Left lobe of liver (tissue), 2 donors: ENCODE data around the gene GPC5. TPM values are rescaled to one million over a fixed set of nuclear protein-coding genes. Genes with fewer than 3 reads are reported as not detected.
A peak's percentile ranks its signal among the peaks of the same experiment; 100 is the strongest.
"Not testable (repeated sequence)": the region's sequence is repeated elsewhere in the genome, so short reads cannot be mapped to it uniquely, and the experiment has no call there.

Source experiments
- ATAC-seq: fragments of 200-7000 bp; cut with Tn5 transposase; one replicate; pipeline ENCODE4 v1.9.1; 2020; ENCODE audit warnings: mild to moderate bottlenecking, moderate library complexity
- DNase-seq: peaks from one replicate; pipeline ENCODE4 v3.0.0-alpha.2; 2020; ENCODE audit warnings: low spot score
- total RNA-seq: library from RNA; stranded (reverse); gene quantifications from one replicate; pipeline ENCODE4 v1.2.1, GENCODE V29; 2021
- donor health status: DM: no; HTN: no; CAD: no; lungs with moderate emphysema.
- donor health status: DM: no; HTN: yes; CAD: no.

GPC5 gene
- total RNA-seq, 1 donor from 2014 or later, result 0.65 TPM

DNA sequence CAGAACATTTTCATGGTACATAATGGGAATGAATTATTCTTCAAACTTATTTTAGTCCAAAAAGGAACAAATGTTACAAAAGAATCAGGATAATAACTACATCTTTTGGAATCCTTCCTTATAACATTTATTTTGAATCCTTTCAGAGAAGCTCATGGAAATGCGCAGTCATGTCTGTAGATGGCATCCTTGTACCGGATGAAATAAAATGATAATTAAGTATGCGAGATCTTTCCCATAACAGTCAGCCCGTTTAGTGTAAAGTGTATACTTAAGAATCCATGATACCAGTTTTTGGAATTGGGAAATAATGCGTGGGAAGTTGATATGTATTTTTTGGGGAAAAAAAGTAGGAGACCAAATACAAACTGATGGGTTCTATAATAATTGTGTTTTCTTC is 418.8 kb downstream of the GPC5 start:
- ATAC-seq (no peak), DNase-seq (no peak)

DNA sequence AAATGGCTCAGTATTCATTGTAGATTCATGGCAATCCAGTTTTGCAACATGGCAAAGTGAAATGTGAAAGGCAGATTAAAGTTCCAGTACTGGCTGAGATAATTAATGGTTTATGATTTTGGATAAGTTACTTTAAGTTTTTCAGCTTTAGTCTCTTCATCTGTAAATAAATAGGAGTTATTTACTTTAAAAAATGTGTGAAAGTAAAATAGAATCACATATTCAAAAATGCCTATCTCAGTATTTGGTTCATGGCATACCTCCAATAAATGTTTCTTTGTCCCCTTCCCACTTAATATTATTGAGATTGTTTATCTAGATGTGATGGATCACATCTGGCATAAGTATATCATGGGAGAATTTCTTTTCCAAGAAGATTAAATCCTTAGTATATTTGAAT is 426.0 kb downstream of the GPC5 start:
- ATAC-seq (no peak), DNase-seq (no peak)

DNA sequence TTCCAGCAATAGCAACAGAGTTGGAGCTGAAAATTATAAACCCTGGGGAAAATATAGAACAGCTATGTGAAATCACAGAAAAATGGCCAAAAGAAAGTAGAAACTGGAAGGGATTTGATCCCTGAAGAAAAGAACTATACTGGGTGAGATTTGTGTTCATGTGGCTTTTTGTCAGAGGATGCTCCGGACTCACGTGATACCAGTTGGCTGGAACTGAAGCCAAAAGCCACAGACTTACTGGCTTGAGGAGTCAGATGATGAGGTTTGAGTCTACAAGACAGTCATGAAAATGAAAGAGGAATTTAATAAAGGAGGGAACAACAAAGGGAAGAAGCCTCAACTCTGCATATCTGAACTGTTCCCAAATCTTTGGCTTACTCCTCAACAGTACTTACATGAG is 427.1 kb downstream of the GPC5 start:
- DNase-seq (no peak), ATAC-seq (no peak)

DNA sequence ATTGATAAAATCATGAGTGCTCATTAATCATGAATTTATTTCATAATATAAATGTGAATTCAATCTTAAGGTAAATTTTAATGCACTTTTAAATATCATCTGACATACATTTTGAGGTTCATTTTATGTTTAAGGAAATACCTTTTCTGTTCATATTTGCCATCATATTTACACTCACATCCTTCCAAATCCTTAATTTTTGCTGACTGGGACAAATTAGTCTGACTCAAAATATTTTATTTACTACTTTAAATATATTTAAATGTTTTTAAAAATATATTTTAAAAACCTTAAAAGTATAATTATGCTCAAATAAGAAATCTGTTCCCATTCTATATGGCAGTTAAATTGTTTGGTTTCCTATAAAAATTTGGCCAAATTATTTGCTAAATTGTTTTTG is 438.1 kb downstream of the GPC5 start:
- DNase-seq, result no peak

DNA sequence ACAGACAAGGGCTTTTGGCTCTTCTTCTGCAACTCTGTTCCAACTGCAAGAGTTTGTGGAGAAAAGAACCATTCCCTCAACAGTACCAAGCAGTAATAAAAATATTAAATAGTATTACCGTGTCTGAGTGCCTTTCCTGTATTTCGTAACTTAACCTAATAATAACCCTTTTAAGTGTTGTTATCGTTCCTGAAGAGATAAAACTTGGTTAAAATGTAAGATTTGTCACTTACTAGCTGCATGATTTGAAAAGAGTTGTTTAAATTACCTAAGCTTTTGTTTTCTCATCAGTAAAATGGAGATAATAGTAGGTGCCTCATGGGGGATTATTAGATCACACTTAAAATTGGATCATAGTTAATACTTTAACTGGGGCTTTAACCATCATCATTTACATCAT is 447.2 kb downstream of the GPC5 start:
- DNase-seq (no peak), ATAC-seq (no peak)

More for the DNA sequence above, 438.1 kb downstream of the GPC5 start:
- ATAC-seq, result no peak

DNA sequence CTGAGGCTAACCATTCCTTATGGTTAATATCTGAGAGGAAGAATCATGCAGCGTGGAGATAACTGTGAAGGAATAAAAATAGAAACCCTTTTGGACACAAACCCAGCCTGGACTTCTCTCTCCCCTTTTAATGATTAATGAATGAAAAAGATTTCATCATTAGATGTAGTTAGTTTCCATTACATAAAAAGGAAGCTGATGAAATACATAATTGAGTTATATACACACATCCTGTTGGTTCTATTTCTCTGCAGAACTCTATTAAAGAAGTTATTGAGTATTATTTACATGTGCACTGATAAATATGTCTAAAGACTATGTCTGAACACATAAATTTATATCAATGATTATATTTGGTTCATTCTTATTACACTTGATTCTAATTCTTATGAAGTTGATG is 465.3 kb downstream of the GPC5 start:
- ATAC-seq, result peak; percentile 48

DNA sequence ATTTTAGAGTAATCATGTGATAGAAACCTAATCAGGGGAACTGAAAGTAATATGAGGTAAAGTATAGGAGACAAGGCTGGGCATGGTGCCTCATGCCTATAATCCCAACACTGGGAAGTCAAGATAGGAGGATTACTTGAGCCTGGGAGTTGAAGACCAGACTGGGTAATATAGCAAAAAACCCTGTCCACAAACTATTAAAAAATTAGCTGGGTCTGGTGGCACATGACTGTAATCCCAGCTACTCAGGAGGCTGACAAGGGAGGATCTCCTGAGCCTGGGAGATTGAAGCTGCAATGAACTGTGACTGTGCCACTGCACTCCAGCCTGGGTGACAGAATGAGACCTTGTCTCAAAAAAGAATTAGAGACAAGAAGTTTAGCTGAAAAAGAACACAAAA is 469.9 kb downstream of the GPC5 start:
- DNase-seq (no peak), ATAC-seq (no peak)

More for the DNA sequence above, 465.3 kb downstream of the GPC5 start:
- no peak for DNase-seq

DNA sequence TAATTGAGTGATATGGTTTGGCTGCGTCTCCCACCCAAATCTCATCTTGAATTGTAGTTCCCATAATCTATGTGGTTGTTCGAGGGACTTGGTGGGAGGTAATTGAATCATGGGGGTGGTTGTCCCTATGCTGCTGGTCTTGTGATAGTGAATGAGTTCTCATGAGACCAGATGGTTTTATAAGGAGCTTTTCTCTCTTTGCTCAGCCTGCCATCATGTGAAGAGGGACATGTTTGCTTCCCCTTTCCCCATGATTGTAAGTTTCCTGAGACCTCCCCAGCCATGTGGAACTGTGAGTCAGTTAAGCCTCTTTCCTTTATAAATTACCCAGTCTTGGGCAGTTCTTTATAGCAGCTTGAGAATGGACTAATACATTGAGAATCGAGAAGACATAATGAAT is 480.1 kb downstream of the GPC5 start:
- no peak for DNase-seq
- no peak for ATAC-seq

DNA sequence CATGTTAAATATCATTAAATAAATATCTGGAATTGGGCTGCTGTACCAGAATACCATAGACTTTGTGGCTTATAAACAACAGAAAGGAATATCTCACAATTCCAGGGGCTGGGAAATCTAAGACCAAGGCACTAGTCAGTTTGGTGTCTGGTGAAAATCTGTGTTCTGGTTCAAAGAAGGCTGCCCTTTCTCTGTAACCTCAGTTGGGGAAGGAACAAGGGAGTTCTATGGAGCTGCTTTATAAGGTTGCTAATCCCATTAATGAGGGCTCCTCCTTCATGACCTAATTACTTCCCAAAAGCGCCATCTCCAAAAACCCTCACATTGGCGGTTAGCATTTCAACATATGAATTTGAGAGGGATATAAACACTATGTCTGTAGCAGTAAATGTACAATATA is 480.9 kb downstream of the GPC5 start:
- no peak for DNase-seq
- no peak for ATAC-seq

DNA sequence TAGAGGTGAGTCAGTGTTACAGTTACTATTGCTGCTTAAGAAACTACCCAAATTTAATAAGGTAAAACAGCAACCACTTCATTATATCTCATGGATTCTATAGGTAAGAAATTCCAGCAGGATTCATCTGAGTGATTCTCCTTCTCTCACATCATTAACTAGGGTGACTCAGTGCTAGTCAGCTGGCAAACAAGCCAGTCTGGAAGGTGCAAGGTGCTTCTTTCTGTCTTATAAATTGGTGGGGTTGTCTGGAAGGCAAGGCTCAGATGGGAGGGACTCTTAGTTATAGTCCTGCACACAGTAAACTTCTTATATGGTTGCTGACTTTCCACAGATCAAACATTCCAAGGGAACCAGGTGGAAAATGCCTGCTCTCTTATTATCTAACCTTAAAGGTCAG is 484.5 kb downstream of the GPC5 start:
- DNase-seq, result no peak
- no peak for ATAC-seq

DNA sequence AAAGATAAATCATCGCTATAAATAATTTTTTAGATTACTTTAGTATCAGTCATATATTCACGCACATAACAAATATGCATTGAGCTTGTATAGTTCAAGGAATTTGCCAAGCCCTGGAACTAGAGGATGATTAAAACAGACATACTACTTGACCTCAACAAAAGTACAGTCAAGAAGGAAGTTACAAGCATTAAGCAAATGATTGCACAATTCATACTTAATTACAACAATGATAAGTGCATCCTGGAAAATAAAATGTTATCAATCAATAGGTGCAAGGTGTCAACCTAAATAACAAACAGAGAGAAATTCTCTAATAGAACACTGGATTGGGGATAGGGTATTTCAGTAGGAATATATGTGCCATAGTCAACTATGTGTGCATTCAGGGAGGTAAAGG is 491.2 kb downstream of the GPC5 start:
- ATAC-seq (no peak), DNase-seq (no peak)

DNA sequence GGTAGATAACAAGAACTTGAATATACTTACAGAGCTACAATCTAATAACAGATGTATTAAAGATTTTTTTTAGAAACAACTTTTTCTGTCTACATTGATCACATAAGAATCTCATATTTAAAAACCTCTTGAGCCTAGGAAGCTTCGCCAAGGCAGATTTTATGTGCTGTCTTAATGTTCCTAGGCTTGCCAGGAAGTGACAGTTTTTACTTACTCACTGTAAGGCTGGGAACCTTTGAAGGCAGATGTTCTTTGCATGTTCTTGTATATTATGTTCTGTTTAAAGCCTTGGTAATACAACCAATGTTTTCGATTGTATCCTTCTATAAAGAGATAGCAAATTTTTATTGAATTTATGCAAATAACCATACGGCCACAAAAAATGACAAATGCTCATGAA is 492.7 kb downstream of the GPC5 start:
- DNase-seq (no peak), ATAC-seq (no peak)

DNA sequence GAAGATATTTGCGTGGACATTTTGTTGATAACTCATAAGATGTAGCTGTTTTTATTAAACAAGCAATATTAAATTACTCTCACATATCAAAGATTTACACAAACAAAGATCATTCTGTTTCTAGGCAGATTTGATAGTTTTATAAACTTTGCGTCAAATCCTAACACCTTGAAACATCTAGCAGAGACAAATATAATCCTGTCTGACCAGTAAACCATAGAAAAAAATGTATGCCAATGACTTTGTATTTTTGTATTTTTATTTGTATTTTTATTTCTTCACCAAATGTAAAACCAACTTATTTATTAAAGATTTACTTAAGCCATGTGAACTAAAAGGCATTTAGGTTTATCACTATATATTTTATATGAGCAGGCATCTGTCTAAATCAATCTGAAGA is 494.6 kb downstream of the GPC5 start:
- DNase-seq (no peak), ATAC-seq (no peak)

DNA sequence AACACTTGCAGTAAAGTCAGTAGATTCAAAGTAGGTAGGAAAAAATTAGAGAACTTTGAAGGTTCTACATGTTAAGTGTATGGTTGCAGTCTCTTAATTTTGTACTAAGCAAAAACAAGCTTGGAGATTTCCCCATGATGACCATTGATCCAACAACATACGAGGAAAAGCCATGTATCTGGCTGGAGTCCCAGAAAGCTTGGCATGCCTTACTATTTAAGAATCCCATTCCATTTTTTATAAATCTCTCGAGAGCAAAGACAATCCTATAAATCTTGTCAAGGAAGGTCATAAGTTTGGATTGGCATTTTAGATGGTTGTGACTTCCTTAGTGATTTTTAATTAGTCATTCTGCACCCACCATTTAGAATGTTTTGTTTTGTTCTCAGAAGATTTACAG is 495.9 kb downstream of the GPC5 start:
- no peak for DNase-seq
- ATAC-seq, result peak; percentile 48

DNA sequence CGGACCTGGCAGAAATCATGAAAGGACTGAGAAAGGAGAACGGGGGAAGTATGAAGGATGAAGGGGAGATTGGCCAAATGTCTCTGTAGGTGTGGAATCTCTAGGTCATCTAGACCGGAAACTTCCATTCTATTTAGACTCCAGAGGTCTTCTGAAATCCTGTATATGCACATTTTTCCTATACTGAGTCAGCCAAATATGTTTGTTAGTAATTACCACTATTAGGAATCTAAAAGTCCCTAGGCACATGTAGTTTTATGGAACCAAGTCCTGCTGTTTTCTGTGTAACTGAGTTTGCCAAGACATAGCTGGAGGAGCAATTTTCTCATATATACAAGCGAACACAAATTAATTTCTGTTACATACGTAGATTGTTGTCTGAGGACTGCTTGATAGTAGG is 498.1 kb downstream of the GPC5 start:
- DNase-seq, result no peak
- ATAC-seq, result no peak

DNA sequence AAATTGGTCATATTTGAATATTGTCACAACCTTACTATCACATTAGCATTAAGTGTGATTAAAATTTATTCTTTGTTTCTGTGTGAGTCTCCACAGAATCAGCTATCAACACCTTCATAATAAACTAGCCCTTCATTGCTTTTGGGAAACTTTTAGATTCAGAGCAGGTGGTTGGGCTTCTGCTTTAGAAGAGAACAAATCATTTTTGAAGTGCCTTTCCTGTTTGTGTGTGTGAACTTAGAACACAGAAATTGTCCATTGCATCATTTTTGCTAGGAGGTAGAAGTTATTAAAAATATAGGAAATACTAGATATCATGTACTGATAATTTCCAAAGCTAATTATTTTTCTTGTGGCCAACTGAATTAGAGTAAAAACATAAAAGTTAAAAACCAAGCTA is 500.6 kb downstream of the GPC5 start:
- ATAC-seq, DNase-seq: not testable (repeated sequence)

DNA sequence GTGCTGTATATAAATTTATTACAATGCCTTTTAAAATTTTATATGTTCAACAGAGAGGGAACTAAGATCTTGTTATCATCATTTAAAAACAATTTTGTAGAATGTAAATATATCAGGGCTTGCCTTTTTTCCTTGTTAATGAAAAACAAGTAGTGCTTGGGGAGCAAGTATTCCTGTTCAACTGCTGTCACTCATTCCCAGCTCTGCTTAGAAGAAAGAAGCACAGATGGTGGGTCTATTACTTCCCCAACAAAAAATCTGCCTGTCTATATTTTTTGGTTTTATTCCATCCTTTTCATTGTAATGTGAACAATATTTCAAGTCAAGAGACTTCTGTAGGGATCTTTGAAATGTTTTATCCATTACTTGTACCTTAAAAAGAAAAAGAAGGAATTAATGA is 503.9 kb downstream of the GPC5 start:
- DNase-seq (no peak), ATAC-seq (no peak)

DNA sequence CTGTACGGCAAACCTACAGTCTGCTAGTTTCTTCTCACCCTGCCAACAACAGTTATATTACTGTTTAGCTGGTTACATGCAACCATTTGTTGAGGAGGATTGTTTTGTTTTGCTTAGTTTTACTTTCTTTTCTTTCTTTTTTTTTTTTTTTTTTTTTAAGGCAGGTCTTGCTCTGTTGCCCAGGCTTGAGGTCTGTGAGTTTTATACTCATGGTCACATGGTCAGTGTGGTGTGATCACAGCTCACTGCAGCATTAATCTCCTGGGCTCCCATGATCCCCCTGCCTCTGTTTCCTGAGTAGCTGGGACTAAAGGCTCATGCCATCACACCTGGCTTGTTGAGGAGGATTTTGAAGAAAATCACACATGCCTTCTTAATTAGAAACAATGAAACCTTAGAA is 505.6 kb downstream of the GPC5 start:
- ATAC-seq (no peak), DNase-seq (no peak)

DNA sequence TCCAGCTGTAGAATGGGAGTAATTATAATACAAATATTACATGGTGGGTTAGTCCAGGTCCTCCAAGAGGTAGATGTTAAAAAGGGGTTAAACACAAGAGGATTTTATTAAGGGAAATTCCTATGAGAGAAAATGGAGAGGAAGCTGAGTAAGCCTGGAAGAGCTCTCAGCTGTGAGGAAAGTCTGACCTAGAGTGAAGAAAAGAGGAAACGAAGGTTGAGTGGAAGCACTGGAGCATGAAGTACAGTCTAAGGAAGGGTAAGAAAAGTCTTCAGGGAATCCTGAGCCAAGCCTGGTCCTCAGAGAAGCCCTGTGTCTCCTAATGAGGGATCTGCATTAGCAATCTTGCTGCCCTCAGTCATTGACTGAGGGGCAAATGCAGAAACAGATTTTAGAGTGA is 506.2 kb downstream of the GPC5 start:
- ATAC-seq (no peak), DNase-seq (no peak)

DNA sequence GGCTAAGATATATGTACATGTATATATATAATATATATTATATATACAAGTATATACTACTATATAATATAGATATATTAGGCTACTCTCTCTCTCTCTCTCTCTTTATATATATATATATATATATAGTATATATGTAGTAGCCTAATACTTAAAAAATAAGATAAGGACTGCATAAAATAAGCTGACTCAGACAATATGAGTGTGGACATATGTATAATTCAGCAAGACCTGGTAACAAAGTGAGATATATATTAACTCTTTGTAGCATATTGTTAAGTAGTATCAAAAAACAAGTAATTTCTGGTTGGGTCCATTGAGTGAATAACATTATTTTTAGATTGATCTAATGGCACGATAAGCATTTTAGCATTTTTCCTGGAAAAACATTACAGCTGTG is 509.0 kb downstream of the GPC5 start:
- ATAC-seq, result no peak
- DNase-seq, result no peak

DNA sequence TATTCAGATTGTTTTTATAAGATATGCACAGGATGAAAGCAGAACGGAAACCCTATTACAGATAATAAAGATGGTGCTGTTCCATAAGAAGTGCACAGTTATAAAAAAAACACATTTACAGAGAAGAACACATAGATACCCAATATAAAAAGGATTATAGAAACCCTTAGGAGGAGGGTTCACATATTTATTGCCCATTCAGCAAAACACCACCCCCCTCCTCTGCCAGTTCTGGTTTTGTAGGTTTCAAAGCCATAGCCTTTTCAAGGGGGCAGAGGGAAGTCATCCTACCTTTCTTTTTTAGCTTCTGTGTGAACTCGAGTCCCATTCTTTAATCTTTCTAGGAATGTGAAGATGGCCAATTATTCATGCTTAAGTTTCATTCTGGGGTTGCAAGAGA is 511.2 kb downstream of the GPC5 start:
- ATAC-seq, result no peak
- no peak for DNase-seq

DNA sequence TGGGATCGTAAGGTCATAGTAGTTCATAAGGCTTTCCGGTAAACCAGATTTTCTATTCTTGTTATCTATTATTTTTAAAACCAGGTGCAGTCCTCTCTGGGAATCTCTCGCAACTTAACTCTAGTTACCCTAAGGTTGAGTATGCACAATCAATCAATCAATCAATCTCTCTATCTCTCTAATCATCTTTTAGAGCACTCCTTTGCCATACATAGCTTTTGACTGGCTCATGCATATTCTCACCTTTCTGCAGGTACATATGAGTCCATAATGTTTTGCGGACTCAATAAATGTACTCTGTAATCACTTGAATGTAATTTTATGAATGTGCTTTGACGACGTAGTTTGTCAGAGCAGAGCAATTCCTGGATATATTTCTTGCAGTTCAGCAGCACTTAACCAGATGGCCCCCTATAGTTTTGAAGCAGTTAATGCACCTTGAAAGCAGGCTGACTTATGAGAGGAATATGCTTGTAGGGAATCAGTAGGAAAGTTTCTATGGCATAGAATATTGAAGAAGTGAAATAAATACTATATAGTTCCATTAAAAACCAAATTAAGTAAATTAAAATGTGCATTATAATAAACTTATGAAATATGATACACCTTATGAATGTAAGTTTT is 524.7 kb downstream of the GPC5 start:
- ATAC-seq (no peak), DNase-seq (no peak)

DNA sequence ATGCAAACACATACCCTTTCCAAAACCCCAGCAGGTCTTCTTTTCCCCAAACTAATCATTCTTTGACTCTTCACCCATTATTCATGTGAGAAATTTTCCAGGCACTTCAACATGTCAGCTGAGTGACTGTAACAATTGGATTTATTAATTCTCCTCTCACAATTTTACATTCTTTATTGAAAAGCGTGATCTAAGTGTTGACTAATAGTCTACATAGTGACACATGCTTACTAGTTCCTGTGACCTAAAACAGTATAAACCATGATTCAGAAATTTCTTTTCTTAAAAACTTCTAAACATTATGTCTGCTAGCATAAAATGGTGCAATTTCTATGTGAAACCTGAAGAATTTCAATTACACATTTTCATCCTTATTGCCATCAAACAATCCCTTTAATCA is 532.3 kb downstream of the GPC5 start:
- ATAC-seq (no peak), DNase-seq (no peak)

DNA sequence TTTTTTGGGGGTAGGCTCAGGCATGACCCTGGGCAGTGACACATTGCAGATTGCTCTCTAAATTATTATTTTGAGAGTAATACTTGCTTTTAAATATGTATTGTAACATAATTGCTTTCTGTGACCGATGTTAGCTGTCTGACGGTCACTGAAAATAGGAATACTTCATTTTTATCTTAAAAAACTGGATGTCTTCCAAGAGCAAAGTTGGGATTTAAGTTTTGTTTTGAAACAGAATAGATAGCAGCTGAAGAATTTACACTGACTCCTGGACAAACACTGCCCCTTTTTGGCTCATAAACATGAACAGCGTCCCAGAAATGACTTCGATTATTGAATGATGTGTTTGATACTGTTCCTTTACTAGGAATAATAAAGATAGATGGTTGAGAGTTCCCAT is 535.9 kb downstream of the GPC5 start:
- ATAC-seq (no peak), DNase-seq (no peak)
